Measurements from ENCODE around the gene UGT1A10.
"Not testable (repeated sequence)": the region's sequence is repeated elsewhere in the genome, so short reads cannot be mapped to it uniquely, and the experiment has no call there.

Gene UGT1A10

DNA sequence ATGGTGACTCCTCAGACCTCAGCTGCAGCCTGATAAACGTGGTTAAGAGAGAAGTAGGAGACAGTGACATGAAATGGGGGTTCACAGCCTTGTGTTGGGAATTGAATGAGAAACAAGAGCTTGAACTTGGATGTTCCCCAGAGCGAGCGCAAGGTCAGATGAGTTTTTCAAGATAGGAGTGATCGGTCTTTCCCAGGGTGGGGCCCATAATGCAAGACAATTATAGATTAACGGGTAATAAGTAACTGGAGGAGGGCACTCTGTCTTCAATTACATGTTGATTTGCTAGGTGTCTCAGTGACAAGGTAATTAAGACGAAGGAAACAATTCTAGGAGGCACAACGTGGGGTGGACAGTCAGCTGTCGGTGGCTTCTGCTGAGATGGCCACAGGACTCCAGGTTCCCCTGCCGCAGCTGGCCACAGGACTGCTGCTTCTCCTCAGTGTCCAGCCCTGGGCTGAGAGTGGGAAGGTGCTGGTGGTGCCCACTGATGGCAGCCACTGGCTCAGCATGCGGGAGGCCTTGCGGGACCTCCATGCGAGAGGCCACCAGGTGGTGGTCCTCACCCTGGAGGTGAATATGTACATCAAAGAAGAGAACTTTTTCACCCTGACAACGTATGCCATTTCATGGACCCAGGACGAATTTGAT is 76.5 kb downstream of the UGT1A10 start, which contains the start of gene UGT1A5:
Gene UGT1A5, plus strand, starts transcription at position 297 of the 651 bp plus-strand sequence. Its CDS starts 85 bp downstream, at position 382.
- H3K36me3 ChIP-seq (ENCODE audit: control insufficient read depth in 1 of 2, insufficient read depth in 2 of 2, low read length in 2 of 2), result no peaks in the 10 kb centered on the region
- no peaks in the 10 kb centered on the region for H3K9me3 ChIP-seq (ENCODE audit: control insufficient read depth in 1 of 2, low read length in 2 of 2)
- H3K27ac ChIP-seq (ENCODE audit: low read length), result no peak within 1 kb of the TSS
- H3K4me3 ChIP-seq (ENCODE audit: low read depth in 1 of 2, low read length in 2 of 2), result no peak within 1 kb of the TSS
- no peaks in the 10 kb centered on the region for H3K4me1 ChIP-seq (ENCODE audit: control insufficient read depth in 1 of 2, insufficient read depth in 2 of 2, low read length in 2 of 2)
- no peaks in the 10 kb centered on the region for H3K27me3 ChIP-seq (ENCODE audit: low read depth, low read length)

- Histone ChIP-seq H3K27me3 (ENCODE audit: low read depth, low read length) (no peaks in the 10 kb centered on the region), H3K27ac (ENCODE audit: low read length) (no peak overlapping the region), H3K4me1 (ENCODE audit: control insufficient read depth in 1 of 2, insufficient read depth in 2 of 2, low read length in 2 of 2) (no peaks in the 10 kb centered on the region), H3K36me3 (ENCODE audit: control insufficient read depth in 1 of 2, insufficient read depth in 2 of 2, low read length in 2 of 2) (no peaks in the 10 kb centered on the region), H3K9me3 (ENCODE audit: control insufficient read depth in 1 of 2, low read length in 2 of 2) (no peaks in the 10 kb centered on the region), H3K4me3 (ENCODE audit: low read depth in 1 of 2, low read length in 2 of 2) (no peak overlapping the region)
These were observed 77.0 kb downstream of the UGT1A10 start for GRCh38 chr2:233713262-233713615.

DNA sequence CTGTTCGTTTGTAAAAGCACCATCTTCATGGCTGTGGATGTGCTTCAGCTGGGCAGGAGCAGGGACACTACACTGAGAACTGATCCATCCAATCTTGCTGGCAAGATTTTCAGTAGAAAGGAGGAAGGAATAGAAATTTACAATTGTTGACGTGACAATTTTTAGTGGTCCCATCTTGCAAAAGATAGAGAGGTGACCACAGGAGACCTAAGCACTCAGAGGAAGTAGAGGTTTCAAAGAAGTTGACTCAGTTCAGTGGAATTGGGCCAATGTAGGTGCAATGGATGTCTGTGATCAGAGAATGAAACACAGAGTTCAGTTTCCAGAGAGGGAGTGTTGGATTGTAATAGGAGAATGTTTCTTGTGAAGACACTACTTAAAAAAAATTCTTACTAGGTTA is 77.9 kb downstream of the UGT1A10 start:
- Histone ChIP-seq H3K27me3 (ENCODE audit: low read depth, low read length) (no peaks in the 10 kb centered on the region), H3K4me3 (ENCODE audit: low read depth in 1 of 2, low read length in 2 of 2) (no peak overlapping the region), H3K4me1 (ENCODE audit: control insufficient read depth in 1 of 2, insufficient read depth in 2 of 2, low read length in 2 of 2) (no peaks in the 10 kb centered on the region), H3K36me3 (ENCODE audit: control insufficient read depth in 1 of 2, insufficient read depth in 2 of 2, low read length in 2 of 2) (no peaks in the 10 kb centered on the region), H3K27ac (ENCODE audit: low read length) (no peak overlapping the region), H3K9me3 (ENCODE audit: control insufficient read depth in 1 of 2, low read length in 2 of 2) (no peaks in the 10 kb centered on the region)

- Histone ChIP-seq H3K27ac (ENCODE audit: low read length) (no peak within 1 kb of the TSS), H3K4me3 (ENCODE audit: low read depth in 1 of 2, low read length in 2 of 2) (no peak within 1 kb of the TSS), H3K4me1 (ENCODE audit: control insufficient read depth in 1 of 2, insufficient read depth in 2 of 2, low read length in 2 of 2) (no peaks in the 10 kb centered on the region), H3K9me3 (ENCODE audit: control insufficient read depth in 1 of 2, low read length in 2 of 2) (no peaks in the 10 kb centered on the region), H3K36me3 (ENCODE audit: control insufficient read depth in 1 of 2, insufficient read depth in 2 of 2, low read length in 2 of 2) (no peaks in the 10 kb centered on the region), H3K27me3 (ENCODE audit: low read depth, low read length) (no peaks in the 10 kb centered on the region)
These were observed 82.3 kb downstream of the UGT1A10 start, which contains the start of gene UGT1A4 for GRCh38 chr2:233718552-233718951. TSS of gene UGT1A4 (plus strand) at chr2:233718736. CDS start at chr2:233718821, 85 bp downstream.

- H3K27me3 ChIP-seq (ENCODE audit: low read depth, low read length), result no peaks in the 10 kb centered on the region
- no peak within 1 kb of the TSS for H3K27ac ChIP-seq (ENCODE audit: low read length)
- no peaks in the 10 kb centered on the region for H3K4me1 ChIP-seq (ENCODE audit: control insufficient read depth in 1 of 2, insufficient read depth in 2 of 2, low read length in 2 of 2)
- H3K4me3 ChIP-seq (ENCODE audit: low read depth in 1 of 2, low read length in 2 of 2), result no peak within 1 kb of the TSS
- H3K36me3 ChIP-seq (ENCODE audit: control insufficient read depth in 1 of 2, insufficient read depth in 2 of 2, low read length in 2 of 2), result no peaks in the 10 kb centered on the region
- H3K9me3 ChIP-seq (ENCODE audit: control insufficient read depth in 1 of 2, low read length in 2 of 2), result no peaks in the 10 kb centered on the region
These were observed 92.6 kb downstream of the UGT1A10 start, which contains the start of gene UGT1A3 for GRCh38 chr2:233728723-233729301. TSS of gene UGT1A3 (plus strand) at chr2:233729042. CDS start at chr2:233729127, 85 bp downstream.

- H3K27me3 ChIP-seq (ENCODE audit: low read depth, low read length); H3K4me1 ChIP-seq (ENCODE audit: control insufficient read depth in 1 of 2, insufficient read depth in 2 of 2, low read length in 2 of 2); H3K4me3 ChIP-seq (ENCODE audit: low read depth in 1 of 2, low read length in 2 of 2); H3K9me3 ChIP-seq (ENCODE audit: control insufficient read depth in 1 of 2, low read length in 2 of 2); H3K27ac ChIP-seq (ENCODE audit: low read length); H3K36me3 ChIP-seq (ENCODE audit: control insufficient read depth in 1 of 2, insufficient read depth in 2 of 2, low read length in 2 of 2): not testable (repeated sequence)
These were observed 100.8 kb downstream of the UGT1A10 start for GRCh38 chr2:233736868-233737653.

GRCh38 chr2:233740870-233741269 is 104.6 kb downstream of the UGT1A10 start:
- no peaks in the 10 kb centered on the region for H3K36me3 ChIP-seq (ENCODE audit: control insufficient read depth in 1 of 2, insufficient read depth in 2 of 2, low read length in 2 of 2)
- no peak overlapping the region for H3K27ac ChIP-seq (ENCODE audit: low read length)
- no peaks in the 10 kb centered on the region for H3K9me3 ChIP-seq (ENCODE audit: control insufficient read depth in 1 of 2, low read length in 2 of 2)
- H3K27me3 ChIP-seq (ENCODE audit: low read depth, low read length), result no peaks in the 10 kb centered on the region
- H3K4me3 ChIP-seq (ENCODE audit: low read depth in 1 of 2, low read length in 2 of 2), result no peak overlapping the region
- H3K4me1 ChIP-seq (ENCODE audit: control insufficient read depth in 1 of 2, insufficient read depth in 2 of 2, low read length in 2 of 2), result no peaks in the 10 kb centered on the region

GRCh38 chr2:233743464-233744259 is 107.4 kb downstream of the UGT1A10 start:
- no peak overlapping the region for H3K4me3 ChIP-seq (ENCODE audit: low read depth in 1 of 2, low read length in 2 of 2)
- no peaks in the 10 kb centered on the region for H3K36me3 ChIP-seq (ENCODE audit: control insufficient read depth in 1 of 2, insufficient read depth in 2 of 2, low read length in 2 of 2)
- H3K27me3 ChIP-seq (ENCODE audit: low read depth, low read length), result no peaks in the 10 kb centered on the region
- H3K27ac ChIP-seq (ENCODE audit: low read length), result no peak overlapping the region
- no peaks in the 10 kb centered on the region for H3K4me1 ChIP-seq (ENCODE audit: control insufficient read depth in 1 of 2, insufficient read depth in 2 of 2, low read length in 2 of 2)
- no peaks in the 10 kb centered on the region for H3K9me3 ChIP-seq (ENCODE audit: control insufficient read depth in 1 of 2, low read length in 2 of 2)

GRCh38 chr2:233745073-233745755 is 109.0 kb downstream of the UGT1A10 start:
- no peaks in the 10 kb centered on the region for H3K36me3 ChIP-seq (ENCODE audit: control insufficient read depth in 1 of 2, insufficient read depth in 2 of 2, low read length in 2 of 2)
- H3K27me3 ChIP-seq (ENCODE audit: low read depth, low read length), result no peaks in the 10 kb centered on the region
- no peaks in the 10 kb centered on the region for H3K4me1 ChIP-seq (ENCODE audit: control insufficient read depth in 1 of 2, insufficient read depth in 2 of 2, low read length in 2 of 2)
- H3K4me3 ChIP-seq (ENCODE audit: low read depth in 1 of 2, low read length in 2 of 2), result no peak overlapping the region
- H3K9me3 ChIP-seq (ENCODE audit: control insufficient read depth in 1 of 2, low read length in 2 of 2), result no peaks in the 10 kb centered on the region
- no peak overlapping the region for H3K27ac ChIP-seq (ENCODE audit: low read length)

DNA sequence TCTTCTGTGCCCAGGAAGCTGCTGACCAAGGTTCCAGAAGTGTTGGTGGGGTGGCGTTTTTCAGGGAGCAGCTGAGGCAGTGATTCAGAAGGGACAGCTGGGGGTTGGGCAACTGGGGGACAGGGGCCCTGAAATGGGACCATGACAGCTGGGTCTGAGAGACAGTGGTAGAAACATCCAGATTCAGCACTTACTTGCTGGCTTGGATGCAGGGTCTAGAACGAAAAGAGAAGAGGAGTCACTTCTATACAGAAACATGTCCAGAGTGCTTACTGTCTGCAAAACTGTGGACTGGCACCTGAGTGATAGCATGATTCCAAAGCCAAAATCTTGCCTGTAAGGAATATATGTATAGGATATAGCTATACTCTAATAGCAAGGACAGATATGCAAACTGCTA is 109.6 kb downstream of the UGT1A10 start:
- H3K27me3 ChIP-seq (ENCODE audit: low read depth, low read length); H3K4me1 ChIP-seq (ENCODE audit: control insufficient read depth in 1 of 2, insufficient read depth in 2 of 2, low read length in 2 of 2); H3K36me3 ChIP-seq (ENCODE audit: control insufficient read depth in 1 of 2, insufficient read depth in 2 of 2, low read length in 2 of 2); H3K9me3 ChIP-seq (ENCODE audit: control insufficient read depth in 1 of 2, low read length in 2 of 2); H3K27ac ChIP-seq (ENCODE audit: low read length); H3K4me3 ChIP-seq (ENCODE audit: low read depth in 1 of 2, low read length in 2 of 2): not testable (repeated sequence)

All from muscle layer of duodenum (tissue), 2 donors.